Astrocyte of the hippocampus (primary cell): ENCODE measurements around the gene FAM53A.
"Not testable (repeated sequence)": the region's sequence is repeated elsewhere in the genome, so short reads cannot be mapped to it uniquely, and the experiment has no call there.

Experiments used
- DNase-seq: peaks from one replicate; pipeline ENCODE4 v3.0.0; 2011; ENCODE audit warnings: low read depth, low spot score

Gene FAM53A

DNA sequence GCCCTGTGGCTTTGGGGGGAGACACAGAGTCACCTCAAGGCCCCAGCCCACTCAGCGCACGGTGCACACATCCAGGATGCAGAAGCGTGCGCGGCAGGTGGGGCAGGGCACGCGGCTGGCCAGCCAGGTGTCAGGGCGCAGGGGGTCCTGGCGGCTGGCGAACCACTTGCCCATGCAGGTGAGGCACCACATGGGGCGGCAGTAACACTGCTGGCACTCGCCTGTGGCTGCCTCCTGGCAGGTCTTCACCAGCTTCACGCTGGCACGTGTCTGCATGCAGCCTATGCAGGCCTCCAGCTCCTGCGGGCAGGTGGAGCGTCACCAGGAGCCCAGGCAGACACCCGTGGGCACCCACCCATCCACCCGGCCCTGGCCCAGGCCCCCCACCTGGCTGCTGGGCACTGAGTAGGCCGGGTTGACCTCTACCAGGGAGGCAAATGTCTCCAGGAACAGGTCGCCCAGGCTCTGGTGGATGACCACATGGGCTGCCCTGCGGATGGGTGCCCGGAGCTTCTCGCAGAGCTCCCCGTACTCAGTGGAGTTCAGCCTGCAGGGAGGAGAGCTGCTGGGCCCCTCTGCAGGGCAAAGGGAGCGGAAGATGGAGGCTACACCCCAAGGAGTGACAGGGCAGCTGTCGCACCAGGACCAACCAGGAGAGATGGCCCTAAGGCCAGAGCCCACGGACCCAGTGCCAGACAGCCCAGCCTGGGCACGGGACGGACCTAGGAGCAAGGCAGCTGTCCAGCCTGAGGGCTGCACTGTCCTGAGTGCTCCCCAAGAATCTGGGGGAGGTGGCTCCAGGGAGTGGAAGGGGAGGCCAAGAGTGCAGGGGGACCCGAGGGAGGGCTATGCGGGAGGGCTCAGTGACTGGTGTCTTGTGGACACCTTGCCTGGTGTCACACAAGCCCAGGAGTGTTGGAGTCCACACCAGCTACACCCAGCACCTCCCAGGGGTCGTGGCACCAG lies 33.3 kb upstream of the FAM53A start:
- no peak for DNase-seq

DNA sequence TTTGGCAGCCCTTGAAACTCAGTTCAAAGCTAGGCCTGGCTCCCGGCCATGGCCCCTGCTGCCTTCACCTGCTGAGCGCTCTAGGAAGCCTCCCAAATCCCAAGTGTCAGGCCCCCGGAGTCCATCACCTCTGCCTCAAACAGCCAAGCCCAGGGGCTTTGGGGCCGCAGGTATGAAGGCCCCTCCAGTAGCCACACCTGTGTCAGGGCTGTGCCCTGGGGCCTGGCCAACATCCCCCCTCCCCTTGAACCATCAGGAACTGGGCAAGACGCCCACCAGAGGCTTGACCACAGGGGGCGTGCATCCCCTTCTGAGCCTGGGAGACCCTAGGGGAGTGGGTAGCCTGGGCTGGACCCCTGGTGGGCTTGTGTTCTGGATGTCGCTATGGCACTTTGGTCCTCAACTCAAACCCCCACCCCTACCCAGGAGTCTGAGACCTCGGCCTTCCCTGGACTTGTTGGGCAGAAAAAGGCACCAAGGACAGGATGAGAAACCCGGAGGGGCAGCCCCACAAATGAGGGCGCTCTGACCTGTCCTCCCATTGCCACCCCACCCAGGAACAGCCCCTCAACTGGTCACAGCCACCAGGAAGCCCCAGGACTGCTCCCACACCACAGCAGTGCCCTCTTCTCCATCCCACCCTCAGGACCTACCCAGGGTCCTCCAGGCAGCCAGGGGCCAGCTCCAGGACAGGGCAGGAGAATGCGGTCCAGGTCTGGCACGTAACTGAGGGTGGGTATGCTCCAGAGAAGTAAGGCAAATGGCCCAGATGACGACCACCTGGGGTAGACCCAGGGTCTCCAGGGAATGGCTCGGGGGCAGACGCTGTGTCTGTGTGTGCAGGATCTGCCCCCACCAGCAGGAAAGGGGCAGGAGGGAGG lies 32.2 kb upstream of the FAM53A start:
- no peak for DNase-seq

DNA sequence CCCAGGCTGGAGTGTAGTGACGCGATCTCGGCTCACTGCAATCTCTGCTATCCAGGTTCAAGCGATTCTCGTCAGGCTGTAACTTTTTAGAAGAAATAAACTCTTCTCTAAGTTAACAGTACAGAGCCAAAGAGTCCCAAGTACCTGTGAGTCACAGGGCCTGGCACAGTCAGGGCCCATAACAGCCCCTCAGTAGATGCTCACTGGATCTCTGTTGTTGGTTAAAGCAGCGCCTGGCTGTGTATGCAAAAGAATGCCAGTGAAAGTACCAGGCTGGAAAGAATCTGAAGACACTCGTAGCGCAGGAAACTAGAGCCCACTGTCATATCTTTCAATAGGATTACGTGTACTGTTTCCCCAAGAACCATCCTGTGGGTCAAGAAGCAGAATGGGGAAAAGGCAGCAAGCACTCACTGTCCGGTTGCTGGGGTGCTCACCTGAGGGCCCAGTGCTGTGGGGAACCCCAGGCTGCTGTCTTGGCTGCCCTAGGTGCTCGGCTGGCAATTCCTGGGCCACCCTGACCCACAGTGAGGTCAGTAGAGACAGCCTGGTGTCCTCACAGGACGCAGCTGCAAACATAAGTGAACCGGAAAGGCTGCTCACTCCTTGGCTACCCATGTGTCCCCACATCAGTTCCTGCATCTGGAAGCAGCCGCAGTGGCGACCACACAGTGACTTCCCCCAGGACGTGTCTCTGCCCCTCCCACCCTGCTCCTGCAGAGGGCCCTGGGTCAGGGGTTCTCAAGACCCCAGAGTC lies 31.1 kb upstream of the FAM53A start:
- peak; percentile 46 for DNase-seq

DNA sequence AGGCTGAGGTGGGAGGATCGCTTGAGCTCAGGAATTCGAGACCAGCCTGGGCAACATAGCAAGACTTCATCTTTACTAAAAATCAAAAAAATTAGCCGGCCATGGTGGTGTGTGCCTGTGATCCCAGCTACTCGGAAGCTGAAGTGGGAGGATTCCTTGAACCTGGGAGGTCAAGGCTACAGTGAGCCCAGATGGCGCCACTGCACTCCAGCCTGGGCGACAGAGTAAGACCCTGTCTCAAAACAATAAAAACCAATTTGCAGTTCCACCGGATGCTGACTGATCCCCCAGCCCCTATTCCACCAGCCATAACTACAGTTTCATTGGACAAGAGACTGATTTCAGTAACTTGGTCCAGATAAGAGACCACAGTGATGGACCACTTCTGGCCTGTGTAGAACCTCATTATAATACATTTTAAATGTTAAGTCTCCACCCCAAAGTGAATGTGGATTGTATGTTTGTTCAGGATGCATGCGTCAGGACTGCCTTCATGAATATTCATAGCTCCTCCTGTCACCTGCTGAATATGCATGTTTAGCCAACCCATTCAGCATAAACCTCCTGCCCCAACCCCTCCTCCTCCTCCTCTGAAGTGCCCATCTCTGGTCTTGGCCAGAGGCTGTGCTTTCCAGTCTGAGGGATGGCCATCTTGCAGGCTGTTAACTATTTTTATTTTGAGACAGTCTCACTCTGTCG lies 30.3 kb upstream of the FAM53A start:
- peak; percentile 77 for DNase-seq

- DNase-seq, result no peak
Measured at GRCh38 chr4:1713003-1713851, 29.1 kb upstream of the FAM53A start.

DNA sequence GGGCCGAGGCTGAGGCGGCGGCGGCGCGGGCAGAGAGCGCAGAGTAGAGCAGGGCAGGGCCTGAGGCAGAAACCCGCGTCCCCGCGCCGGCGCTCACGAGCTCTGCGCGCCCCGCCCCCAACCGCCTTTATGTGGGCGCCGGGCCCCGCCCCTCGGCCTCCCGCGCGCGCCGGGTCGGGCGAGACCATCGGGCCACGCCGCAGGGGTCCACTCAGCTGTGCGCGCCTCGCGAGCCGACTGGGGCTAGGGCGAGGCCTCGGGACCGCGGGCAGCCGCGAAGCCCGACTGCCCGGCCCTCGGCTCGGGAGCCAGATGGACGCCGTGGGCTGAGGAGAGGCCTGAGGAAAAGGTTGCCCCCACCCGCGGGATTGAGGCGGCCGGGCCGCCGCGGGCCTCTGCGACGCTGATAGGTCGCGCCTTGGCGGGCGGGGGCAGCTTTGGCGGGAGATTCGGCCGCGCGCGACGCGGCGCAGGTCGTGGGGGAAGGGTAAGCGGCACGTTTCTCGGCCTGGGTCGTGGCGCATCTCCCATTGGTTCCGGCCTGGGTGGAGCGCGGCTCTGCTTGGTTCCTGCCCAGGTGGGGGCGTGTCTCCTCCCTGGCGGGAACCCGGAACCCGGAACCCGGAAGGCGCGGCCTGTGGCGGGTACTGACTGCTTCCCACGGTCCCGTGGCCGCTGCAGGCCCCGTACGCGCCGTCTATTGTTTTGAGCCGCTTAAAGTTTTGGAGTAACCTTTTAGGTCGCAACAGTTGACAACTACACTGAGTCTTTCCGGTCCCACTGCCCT lies 28.3 kb upstream of the FAM53A start, which contains the start of gene SLBP:
TSS of gene SLBP (minus strand) at position 104 of the 787 bp plus-strand sequence. CDS start 131 bp downstream, outside the sequence.
- peak; percentile 95 for DNase-seq

DNA sequence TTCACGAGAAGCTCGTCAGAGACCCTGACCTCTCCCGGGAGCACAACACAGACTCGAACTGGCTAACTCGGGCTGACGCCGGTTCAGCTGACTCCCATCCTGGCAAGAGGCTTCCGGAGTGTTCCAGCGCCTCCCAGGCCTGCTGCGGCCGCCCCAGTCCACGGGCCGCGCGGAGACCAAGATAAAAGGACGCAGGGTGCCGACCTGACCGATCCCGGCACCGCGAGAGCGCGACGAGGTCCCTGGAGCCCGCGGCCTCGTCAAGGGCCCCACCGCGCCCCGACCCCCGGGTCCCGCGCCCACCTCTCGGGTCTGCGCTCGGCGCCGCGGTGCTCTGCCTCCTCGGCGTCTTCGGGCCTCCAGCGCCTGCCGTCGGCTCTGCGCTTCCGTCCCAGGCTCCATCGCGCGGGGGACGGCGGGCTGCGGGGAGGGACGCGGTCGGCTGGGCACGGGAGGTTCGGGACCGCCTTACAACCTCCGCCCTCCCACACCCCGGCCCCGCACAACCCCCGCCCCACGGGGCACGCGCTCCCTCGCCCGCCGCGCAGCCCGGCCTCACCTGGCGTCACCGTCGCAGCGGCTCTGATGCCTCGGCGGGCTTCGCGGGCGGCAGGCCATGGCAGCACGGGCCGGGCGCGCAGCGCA lies 27.6 kb upstream of the FAM53A start:
- DNase-seq, result peak; percentile 76

DNA sequence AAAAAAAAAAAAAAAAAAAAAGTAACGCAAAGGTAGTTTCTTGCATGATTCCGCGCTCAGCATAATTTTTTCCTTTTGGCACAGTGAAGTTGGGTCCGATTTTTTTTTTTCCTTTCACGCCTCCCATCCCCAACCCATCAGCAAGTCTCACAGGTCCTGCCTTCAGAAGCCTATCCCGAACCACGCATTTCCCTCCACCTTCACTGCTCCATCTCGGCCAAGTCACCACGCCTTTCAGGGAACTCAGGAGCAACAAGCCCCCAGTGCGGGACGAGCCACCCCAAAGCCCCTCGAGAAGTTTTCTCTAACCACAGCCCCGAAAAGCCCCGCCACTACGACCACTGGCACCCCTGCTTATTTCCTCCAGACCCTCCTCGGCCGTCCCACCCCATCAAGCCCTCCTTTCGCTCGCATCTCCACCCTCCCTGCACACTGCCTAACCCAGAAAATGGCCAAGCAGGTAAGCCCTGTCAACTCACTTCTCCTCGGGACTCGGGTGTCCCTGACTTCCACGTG lies 27.0 kb upstream of the FAM53A start:
- DNase-seq, result no peak

DNA sequence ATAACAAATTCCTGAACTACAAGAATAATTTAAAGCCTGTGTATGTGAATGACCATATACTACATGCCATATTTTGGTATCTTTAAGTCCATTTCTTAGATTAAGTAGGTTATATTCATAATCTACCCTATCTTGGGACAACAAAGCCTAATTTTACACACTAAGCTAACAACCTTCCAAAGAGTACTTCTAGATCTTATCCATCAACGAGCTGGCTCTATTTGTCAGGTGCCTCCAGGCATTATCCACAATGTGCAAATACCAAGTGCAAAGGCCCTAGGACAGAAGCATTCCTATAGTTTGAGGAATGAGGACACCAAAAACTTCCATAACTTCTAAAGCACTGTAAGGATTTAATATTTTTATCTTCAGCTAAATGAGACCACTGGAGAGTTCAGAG lies 24.5 kb upstream of the FAM53A start:
- no peak for DNase-seq

DNA sequence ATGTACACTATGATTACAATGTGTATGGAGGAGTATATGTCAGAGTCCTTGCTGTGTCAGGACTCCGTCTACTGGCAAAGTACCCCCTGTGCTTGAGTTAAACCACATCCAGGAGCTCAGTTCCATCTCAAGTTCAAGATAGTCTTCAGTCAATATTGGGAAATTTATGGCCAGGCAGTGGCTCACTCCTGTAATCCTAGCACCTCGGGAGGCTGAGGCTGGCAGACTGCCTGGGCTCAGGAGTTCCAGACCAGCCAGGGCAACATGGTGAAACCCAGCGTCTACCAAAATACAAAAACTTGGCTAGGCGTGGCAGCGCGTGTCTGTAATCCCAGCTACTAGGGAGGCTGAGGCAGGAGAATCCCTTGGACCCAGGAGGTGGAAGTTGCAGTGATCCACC lies 22.2 kb upstream of the FAM53A start:
- DNase-seq, result no peak

DNA sequence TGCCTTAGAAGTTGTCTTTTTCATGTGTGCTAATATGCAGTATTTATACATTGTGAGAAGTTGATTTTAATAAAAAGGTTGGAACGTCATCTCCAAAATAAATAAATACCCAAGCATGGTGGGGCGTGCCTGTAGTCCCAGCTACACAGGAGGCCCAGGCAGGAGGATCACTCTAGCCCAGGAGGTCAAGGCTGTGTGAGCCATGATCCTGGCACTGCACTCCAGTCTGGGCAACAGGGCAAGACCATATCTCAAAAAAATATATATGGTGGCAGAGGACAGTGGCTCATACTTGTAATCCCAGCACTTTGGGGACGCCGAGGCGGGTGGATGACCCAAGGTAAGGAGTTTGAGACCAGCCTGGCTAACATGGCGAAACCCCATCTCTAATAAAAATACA lies 21.6 kb upstream of the FAM53A start:
- DNase-seq, result no peak

GRCh38 chr4:1703867-1704266 lies 19.8 kb upstream of the FAM53A start:
- no peak for DNase-seq

DNA sequence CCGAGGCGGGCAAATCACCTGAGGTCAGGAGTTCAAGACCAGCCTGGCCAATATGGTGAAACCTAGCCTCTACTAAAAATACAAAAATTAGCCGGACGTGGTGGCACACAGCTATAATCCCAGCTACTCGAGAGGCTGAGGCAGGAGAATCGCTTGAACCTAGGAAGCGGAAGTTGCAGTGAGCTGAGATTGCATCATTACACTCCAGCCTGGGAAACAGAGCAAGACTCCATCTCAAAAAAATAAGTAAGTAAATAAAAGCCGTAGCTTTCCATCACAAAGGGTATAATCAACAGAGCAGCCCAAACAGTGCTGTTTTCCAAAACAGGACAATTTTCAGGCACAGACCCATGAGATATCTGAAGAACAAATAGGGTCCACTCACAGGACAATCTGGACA lies 17.6 kb upstream of the FAM53A start:
- DNase-seq, result not testable (repeated sequence)

DNA sequence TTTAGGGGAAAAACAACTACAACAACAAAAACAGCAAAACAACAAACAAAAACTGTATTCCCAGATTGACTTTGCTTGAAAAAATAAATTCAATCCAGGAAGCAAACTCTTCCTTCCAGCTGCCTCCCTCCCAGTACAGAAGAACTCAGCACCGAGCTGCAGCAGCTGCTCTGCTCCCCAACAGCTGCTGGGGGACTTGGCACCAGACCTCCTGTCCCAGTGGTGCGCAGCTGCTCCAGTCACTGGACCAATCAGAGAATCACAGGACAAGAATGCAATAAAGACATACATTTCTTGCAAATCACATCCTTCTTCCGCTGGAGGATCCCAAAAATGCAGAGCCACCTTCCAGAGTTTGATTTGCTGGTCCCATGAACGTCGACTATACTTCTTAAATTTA lies 11.8 kb upstream of the FAM53A start:
- DNase-seq, result no peak

GRCh38 chr4:1693131-1693896 lies 9.2 kb upstream of the FAM53A start:
- DNase-seq, result peak; percentile 85

DNA sequence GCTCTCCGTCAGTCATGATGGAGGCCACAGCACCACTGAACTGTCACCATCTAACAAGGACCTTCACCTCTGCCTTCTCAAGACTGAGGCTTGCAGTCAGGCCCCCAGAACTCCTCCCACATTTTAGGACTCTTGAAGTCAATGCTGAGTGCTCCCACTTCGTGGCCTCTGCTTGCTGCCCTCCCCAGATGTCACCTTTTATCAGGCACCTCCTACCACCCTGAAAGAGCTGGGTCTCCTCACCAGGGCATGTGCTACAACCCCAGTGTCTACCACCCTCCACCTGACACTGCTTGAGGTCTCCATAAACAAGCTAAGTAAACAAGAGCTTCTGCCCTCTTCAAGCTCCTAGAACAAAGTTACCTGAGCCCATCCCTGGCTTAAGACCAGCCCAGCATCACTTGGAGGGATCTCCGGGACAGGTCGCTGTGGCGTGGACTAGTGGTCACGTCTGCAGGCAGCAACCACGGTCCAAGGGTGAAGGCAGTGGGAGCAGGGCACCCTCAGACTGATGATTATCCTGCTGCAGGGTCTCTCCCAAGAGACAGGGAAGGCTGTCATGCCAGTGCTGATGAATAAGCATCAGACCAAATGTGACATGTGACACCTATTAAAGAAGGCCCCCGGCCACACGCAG lies 7.7 kb upstream of the FAM53A start:
- DNase-seq, result no peak

- no peak for DNase-seq
Measured at GRCh38 chr4:1690698-1691097, 6.6 kb upstream of the FAM53A start.
